H9 (cell line): Measurements from ENCODE around the gene RNF225. TPM values are rescaled to one million over a fixed set of nuclear protein-coding genes. Genes with fewer than 3 reads are reported as not detected.

Experiments used
- DNase-seq: peaks from one replicate; pipeline ENCODE4 v3.0.0-alpha.2; 2017
- H2AFZ ChIP-seq: one replicate; pipeline ENCODE4 v1.6.1; 2013; ENCODE audit warnings: mild to moderate bottlenecking, low read length, control low read depth, moderate library complexity
- H2AK5ac ChIP-seq: 2 replicates; pipeline ENCODE4 v1.6.1; 2013; ENCODE audit warnings: low read length, control low read depth, mixed read lengths; ENCODE audit not compliant: insufficient read length
- H2BK120ac ChIP-seq: one replicate; pipeline ENCODE4 v1.6.1; 2013; ENCODE audit warnings: low read depth, mild to moderate bottlenecking, low read length, control low read depth, inconsistent platforms; ENCODE audit not compliant: poor library complexity, severe bottlenecking
- H2BK12ac ChIP-seq: 2 replicates; pipeline ENCODE4 v1.6.1; 2013; ENCODE audit warnings: low read length, control low read depth, mixed read lengths, low read depth; ENCODE audit not compliant: insufficient read length
- H2BK15ac ChIP-seq: 2 replicates; pipeline ENCODE4 v1.6.1; 2013; ENCODE audit warnings: low read depth, low read length, control low read depth
- H2BK20ac ChIP-seq: one replicate; pipeline ENCODE4 v1.6.1; 2013; ENCODE audit warnings: low read depth, mild to moderate bottlenecking, low read length, control low read depth, inconsistent platforms; ENCODE audit not compliant: poor library complexity, severe bottlenecking
- H2BK5ac ChIP-seq: 2 replicates; pipeline ENCODE4 v1.6.1; 2013; ENCODE audit warnings: low read length, control low read depth, mixed read lengths; ENCODE audit not compliant: insufficient read length
- H3K14ac ChIP-seq: 2 replicates; pipeline ENCODE4 v1.6.1; 2013; ENCODE audit warnings: low read length, control low read depth; ENCODE audit not compliant: insufficient read depth
- H3K18ac ChIP-seq: 2 replicates; pipeline ENCODE4 v1.6.1; 2013; ENCODE audit warnings: low read depth, mild to moderate bottlenecking, mixed read lengths, low read length, control low read depth; ENCODE audit not compliant: insufficient read length
- H3K23ac ChIP-seq: 2 replicates; pipeline ENCODE4 v1.6.1; 2013; ENCODE audit warnings: low read length, control low read depth, mixed read lengths, low read depth; ENCODE audit not compliant: insufficient read length
- H3K23me2 ChIP-seq: 2 replicates; pipeline ENCODE4 v1.6.1; 2013; ENCODE audit warnings: low read depth, mild to moderate bottlenecking, mixed read lengths, low read length, control low read depth; ENCODE audit not compliant: insufficient read length, poor library complexity, severe bottlenecking
- H3K27ac ChIP-seq: 2 replicates; pipeline ENCODE4 v1.5.1; 2013; ENCODE audit warnings: low read length, control low read depth, mixed read lengths, low read depth; ENCODE audit not compliant: insufficient read length
- H3K27me3 ChIP-seq: 2 replicates; pipeline ENCODE4 v1.6.1; 2013; ENCODE audit warnings: low read length, control low read depth, inconsistent platforms; ENCODE audit not compliant: insufficient read depth
- H3K4ac ChIP-seq: 2 replicates; pipeline ENCODE4 v1.6.1; 2013; ENCODE audit warnings: low read depth, mild to moderate bottlenecking, control low read depth, inconsistent platforms, low read length, moderate library complexity
- H3K4me1 ChIP-seq: 2 replicates; pipeline ENCODE4 v1.6.1; 2013; ENCODE audit warnings: low read length, control low read depth, inconsistent platforms; ENCODE audit not compliant: insufficient read depth
- H3K4me2 ChIP-seq: 2 replicates; pipeline ENCODE4 v1.6.1; 2013; ENCODE audit warnings: low read length, control low read depth, mixed read lengths; ENCODE audit not compliant: insufficient read length, insufficient read depth
- H3K56ac ChIP-seq: 2 replicates; pipeline ENCODE4 v1.6.1; 2013; ENCODE audit warnings: low read depth, mild to moderate bottlenecking, mixed read lengths, low read length, control low read depth; ENCODE audit not compliant: insufficient read length
- H3K79me1 ChIP-seq: 2 replicates; pipeline ENCODE4 v1.6.1; 2013; ENCODE audit warnings: low read depth, mild to moderate bottlenecking, moderate library complexity, low read length, control low read depth, inconsistent platforms; ENCODE audit not compliant: insufficient read depth, poor library complexity, severe bottlenecking
- H3K79me2 ChIP-seq: 2 replicates; pipeline ENCODE4 v1.6.1; 2013; ENCODE audit warnings: low read length, control low read depth, inconsistent platforms; ENCODE audit not compliant: insufficient read depth
- H3K9ac ChIP-seq: 2 replicates; pipeline ENCODE4 v1.6.1; 2013; ENCODE audit warnings: low read length, control low read depth, mixed read lengths; ENCODE audit not compliant: insufficient read length; ENCODE audit errors: extremely low read depth
- H3K9me3 ChIP-seq: one replicate; pipeline ENCODE4 v1.6.1; 2013; ENCODE audit warnings: low read depth, low read length, inconsistent platforms; ENCODE audit not compliant: control insufficient read depth
- H3T11ph ChIP-seq: one replicate; pipeline ENCODE4 v1.6.1; 2013; ENCODE audit warnings: mild to moderate bottlenecking, low read length, control low read depth, inconsistent platforms
- H4K20me1 ChIP-seq: one replicate; pipeline ENCODE4 v1.6.1; 2013; ENCODE audit not compliant: control insufficient read depth, insufficient read length, insufficient read depth
- H4K5ac ChIP-seq: 2 replicates; pipeline ENCODE4 v1.6.1; 2013; ENCODE audit warnings: low read depth, mild to moderate bottlenecking, mixed read lengths, low read length, control low read depth; ENCODE audit not compliant: insufficient read length
- H4K8ac ChIP-seq: replicated peaks from 2 replicates; pipeline ENCODE4 v1.6.1; 2013; ENCODE audit warnings: low read length, control low read depth, mixed read lengths, low read depth; ENCODE audit not compliant: insufficient read length
- H4K91ac ChIP-seq: 2 replicates; pipeline ENCODE4 v1.6.1; 2013; ENCODE audit warnings: low read depth, mild to moderate bottlenecking, moderate library complexity, mixed read lengths, low read length, control low read depth; ENCODE audit not compliant: insufficient read length
- H3K27ac Mint-ChIP-seq, 3 experiments: 2 replicates in 2 of 3; 3 replicates in 1 of 3; pipeline ENCODE4 v1.8.0; 2020 to 2021; ENCODE audit warnings: mixed read lengths in 3 of 3, mild to moderate bottlenecking in 1 of 3, moderate library complexity in 1 of 3
- H3K27me3 Mint-ChIP-seq: 2 replicates; pipeline ENCODE4 v1.8.0; 2021; ENCODE audit warnings: low read depth, mild to moderate bottlenecking, moderate library complexity, mixed read lengths
- H3K36me3 Mint-ChIP-seq, 3 experiments: 2 replicates in 2 of 3; 3 replicates in 1 of 3; pipeline ENCODE4 v1.8.0; 2020 to 2021; ENCODE audit warnings: low read depth in 3 of 3, mixed read lengths in 3 of 3; ENCODE audit not compliant: insufficient read depth in 1 of 3
- H3K4me1 Mint-ChIP-seq, 2 experiments: 2 replicates each; pipeline ENCODE4 v1.8.0; 2020; ENCODE audit warnings: mixed read lengths in 2 of 2
- H3K4me3 Mint-ChIP-seq, 2 experiments: 2 replicates in 1 of 2; 3 replicates in 1 of 2; pipeline ENCODE4 v1.8.0; 2020 to 2021; ENCODE audit warnings: mild to moderate bottlenecking in 2 of 2, mixed read lengths in 2 of 2, moderate library complexity in 1 of 2
- H3K9me3 Mint-ChIP-seq, 2 experiments: 2 replicates in 1 of 2; 3 replicates in 1 of 2; pipeline ENCODE4 v1.8.0; 2020; ENCODE audit warnings: mild to moderate bottlenecking in 2 of 2, mixed read lengths in 2 of 2, moderate library complexity in 1 of 2
- CTCF ChIP-seq: fragments of 200-600 bp; sonication (generic); conservative IDR thresholded peaks from 3 replicates; pipeline ENCODE4 v1.8.0; 2021; ENCODE audit warnings: antibody characterized with exemption, mild to moderate bottlenecking
- WGBS: extraction: QIAGEN DNeasy Blood & Tissue Kit; methylation state at CpG from one replicate; pipeline ENCODE4 v1.1.7; 2013; ENCODE audit warnings: missing lambda C conversion rate, low lambda C conversion rate, mixed read lengths; ENCODE audit not compliant: insufficient read length; ENCODE audit errors: extremely low coverage; 5-methylcytosine and 5-hydroxymethylcytosine counted together
- total RNA-seq: library from RNA; stranded (reverse); gene quantifications from 2 replicates; pipeline ENCODE4 v1.2.1, GENCODE V29; 2021

RNF225 gene
- total RNA-seq, 1 experiment from 2014 or later = 2.1 TPM

GRCh38 chr19:58361900-58362271 lies 33.6 kb upstream of the RNF225 start:
- H3K23ac ChIP-seq = no peak overlapping the region
- H4K20me1 ChIP-seq = no peaks in the 10 kb centered on the region
- Mint-ChIP-seq H3K36me3 (no peaks in the 10 kb centered on the region), H3K4me3 (peak overlapping the region; percentile 91 to 98), H3K27me3 (no peaks in the 10 kb centered on the region), H3K27ac (peak overlapping the region; percentile 97 to 99 (median 98)), H3K4me1 (peaks cover 0 to 8% of the 10 kb centered on the region in 2 experiments; a peak in 3 of 4 replicates), H3K9me3 (no peaks in the 10 kb centered on the region)
- H2BK20ac ChIP-seq = no peak overlapping the region
- TF ChIP-seq CTCF = no peak; the same call in 2 of the 3 replicates
- H4K5ac ChIP-seq = peak overlapping the region; percentile 30
- H3K4ac ChIP-seq = no peak overlapping the region
- no peak overlapping the region for H4K91ac ChIP-seq
- peak overlapping the region; percentile 43 for H3K27ac ChIP-seq
- no peak overlapping the region for H2AK5ac ChIP-seq
- H3K14ac ChIP-seq = peak overlapping the region; percentile 92
- no peak overlapping the region for H2BK5ac ChIP-seq
- H3K27me3 ChIP-seq = no peaks in the 10 kb centered on the region
- H3K79me1 ChIP-seq = no peaks in the 10 kb centered on the region
- no peak overlapping the region for H2AFZ ChIP-seq
- no peaks in the 10 kb centered on the region for H3K79me2 ChIP-seq
- no peak overlapping the region for H4K8ac ChIP-seq
- peaks cover 5% of the 10 kb centered on the region for H3K23me2 ChIP-seq
- H3K9ac ChIP-seq = peak overlapping the region; percentile 94
- no peak overlapping the region for H2BK12ac ChIP-seq
- H3K18ac ChIP-seq = peak overlapping the region; percentile 83
- no peak overlapping the region for H2BK15ac ChIP-seq
- no CpG with 5 or more reads among the region's 28 CpGs for WGBS
- H3K4me2 ChIP-seq = peak overlapping the region; percentile 62
- no peaks in the 10 kb centered on the region for H3K9me3 ChIP-seq
- H3K56ac ChIP-seq = no peak overlapping the region
- no peak for DNase-seq
- H2BK120ac ChIP-seq = no peak overlapping the region
- H3T11ph ChIP-seq = no peak overlapping the region
- H3K4me1 ChIP-seq = no peaks in the 10 kb centered on the region
